Effector memory CD4-positive, alpha-beta T cell (primary cell): Measurements from ENCODE around the gene APPL1.
"Not testable (repeated sequence)": the region's sequence is repeated elsewhere in the genome, so short reads cannot be mapped to it uniquely, and the experiment has no call there.

Experiments
- DNase-seq, 3 donors: peaks; one replicate each; pipeline ENCODE4 v3.0.0-alpha.2; 2020
- H3K27ac ChIP-seq: 2 replicates; pipeline ENCODE4 v1.7.0; 2013; ENCODE audit warnings: mild to moderate bottlenecking, low read length, moderate library complexity; ENCODE audit not compliant: insufficient read depth, poor library complexity, severe bottlenecking
- H3K27me3 ChIP-seq: replicated peaks from 2 replicates; pipeline ENCODE4 v1.7.0; 2013; ENCODE audit warnings: mild to moderate bottlenecking, low read length; ENCODE audit not compliant: insufficient read depth, control insufficient read depth, poor library complexity, severe bottlenecking
- H3K36me3 ChIP-seq: 2 replicates; pipeline ENCODE4 v1.7.0; 2013; ENCODE audit warnings: mild to moderate bottlenecking, low read length, moderate library complexity; ENCODE audit not compliant: control insufficient read depth, insufficient read depth
- H3K4me1 ChIP-seq: 2 replicates; pipeline ENCODE4 v1.7.0; 2013; ENCODE audit warnings: low read length, mild to moderate bottlenecking; ENCODE audit not compliant: control insufficient read depth, insufficient read depth, poor library complexity, severe bottlenecking
- H3K4me3 ChIP-seq: 2 replicates; pipeline ENCODE4 v1.7.0; 2013; ENCODE audit warnings: low read length, low read depth, mild to moderate bottlenecking; ENCODE audit not compliant: insufficient read depth, poor library complexity, severe bottlenecking
- H3K9me3 ChIP-seq: 2 replicates; pipeline ENCODE4 v1.7.0; 2013; ENCODE audit warnings: mild to moderate bottlenecking, low read length, moderate library complexity; ENCODE audit not compliant: control insufficient read depth

The APPL1 gene

DNA sequence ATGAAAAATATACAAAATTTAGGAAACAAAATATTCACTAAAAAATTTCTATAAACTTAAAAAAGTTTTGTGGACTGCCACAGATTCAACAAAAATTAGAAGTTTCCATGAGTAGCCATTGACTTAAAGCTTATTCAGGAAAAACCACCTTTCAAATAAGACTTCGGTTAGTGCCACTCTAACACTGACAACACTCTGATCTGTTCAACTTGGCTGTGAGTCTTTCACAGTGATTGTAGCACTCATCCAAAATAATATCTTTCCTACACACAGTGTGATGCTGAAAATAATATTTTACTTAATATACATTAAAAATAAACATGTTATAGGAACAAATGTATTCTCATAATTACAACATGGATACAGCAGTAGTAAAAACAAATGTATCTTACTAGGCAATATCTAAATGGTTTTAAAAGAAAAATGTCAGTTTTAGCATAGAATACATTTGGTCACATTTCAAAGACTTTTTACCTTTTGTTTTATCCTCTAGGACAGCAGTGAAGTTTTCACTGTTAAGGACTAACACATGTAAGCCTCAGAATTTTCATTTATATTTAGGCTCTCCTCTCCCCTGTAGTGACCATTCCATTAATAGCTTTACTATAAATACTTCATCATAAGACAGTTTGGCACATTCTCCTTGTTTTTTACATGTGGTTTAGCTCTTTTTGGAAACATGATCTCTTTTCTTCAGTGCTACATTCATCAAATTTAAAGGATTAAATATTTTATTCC lies 64.8 kb downstream of the APPL1 start, which contains the start of gene ASB14:
TSS of gene ASB14 (minus strand) at position 527 of the 738 bp plus-strand sequence. CDS start 652 bp downstream, outside the sequence.
- no peak within 1 kb of the TSS for H3K27ac ChIP-seq
- H3K36me3 ChIP-seq: no peaks in the 10 kb centered on the region
- no peaks in the 10 kb centered on the region for H3K9me3 ChIP-seq
- no peaks in the 10 kb centered on the region for H3K4me1 ChIP-seq
- no peak for DNase-seq
- H3K27me3 ChIP-seq: no peaks in the 10 kb centered on the region
- H3K4me3 ChIP-seq: no peak within 1 kb of the TSS

DNA sequence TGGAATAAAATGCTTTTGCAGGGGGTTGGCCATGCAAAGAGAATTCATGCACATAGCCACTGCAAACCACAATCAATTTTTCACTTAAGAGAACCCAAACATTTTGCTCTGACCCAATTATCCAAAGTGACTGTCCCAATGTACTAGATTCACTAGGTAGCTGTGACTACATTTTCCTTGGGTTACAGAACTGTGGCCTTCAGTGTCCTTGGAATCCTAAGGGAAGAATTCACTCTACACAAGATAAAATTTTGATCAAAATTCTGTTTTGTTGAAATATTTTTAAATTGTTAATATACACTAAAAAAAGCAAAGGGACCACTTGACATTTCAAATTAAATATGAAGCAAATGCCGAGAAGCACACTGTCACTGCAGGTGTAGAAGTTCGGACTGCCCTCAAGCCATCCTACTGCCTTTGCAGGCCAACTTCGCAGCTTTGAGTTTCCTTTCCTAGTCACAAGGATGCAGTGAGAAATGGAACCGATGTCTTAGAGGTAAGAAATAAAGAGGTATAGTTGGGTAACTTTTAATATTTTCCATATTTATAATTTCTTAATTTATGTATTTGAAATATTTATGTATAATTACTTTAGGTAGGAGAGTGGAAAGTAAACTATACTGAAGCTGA lies 65.5 kb downstream of the APPL1 start:
- Histone ChIP-seq H3K4me1 (no peaks in the 10 kb centered on the region), H3K27me3 (no peaks in the 10 kb centered on the region), H3K27ac (no peak overlapping the region), H3K4me3 (no peak overlapping the region), H3K36me3 (no peaks in the 10 kb centered on the region), H3K9me3 (no peaks in the 10 kb centered on the region)
- DNase-seq: no peak

DNA sequence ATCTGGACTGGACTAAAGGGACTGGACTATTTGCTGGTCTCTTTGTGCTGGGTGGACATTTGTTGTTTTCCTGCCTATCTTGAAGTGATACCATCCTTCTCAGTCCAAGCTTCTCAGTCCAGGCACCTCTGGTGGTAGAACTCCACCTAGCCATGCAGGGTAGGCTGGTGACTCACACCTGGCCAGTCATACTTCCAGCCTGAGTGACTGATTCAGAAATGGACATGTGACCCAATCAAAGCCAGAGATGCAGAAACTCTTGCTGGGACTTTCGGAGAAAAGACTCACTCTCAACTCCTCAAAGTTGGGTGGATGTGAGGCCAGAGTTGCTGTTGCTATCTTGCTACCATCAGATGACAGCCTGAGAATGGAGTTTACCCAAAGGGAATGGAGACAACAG lies 70.5 kb downstream of the APPL1 start:
- H3K27ac ChIP-seq: no peak overlapping the region
- no peak overlapping the region for H3K4me3 ChIP-seq
- H3K9me3 ChIP-seq: no peaks in the 10 kb centered on the region
- H3K27me3 ChIP-seq: no peaks in the 10 kb centered on the region
- no peak for DNase-seq
- H3K4me1 ChIP-seq: no peaks in the 10 kb centered on the region
- H3K36me3 ChIP-seq: no peaks in the 10 kb centered on the region

DNA sequence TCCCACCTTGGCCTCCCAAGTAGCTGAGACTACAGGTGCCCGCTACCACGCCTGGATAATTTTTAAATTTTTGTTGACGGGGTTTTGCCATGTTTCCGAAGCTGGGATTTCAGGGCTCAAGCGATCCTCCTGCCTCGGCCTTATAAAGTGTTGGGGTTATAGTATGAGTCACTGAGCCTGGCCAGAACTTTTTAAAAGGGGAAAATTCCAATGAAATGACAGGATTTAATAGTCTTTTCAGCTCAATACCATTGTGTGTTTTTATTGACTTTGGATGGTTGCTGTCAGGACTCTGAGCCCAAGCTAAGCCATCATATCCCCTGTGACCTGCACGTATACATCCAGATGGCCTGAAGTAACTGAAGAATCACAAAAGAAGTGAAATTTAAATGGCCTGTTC lies 76.0 kb downstream of the APPL1 start:
- H3K4me1 ChIP-seq, DNase-seq: not testable (repeated sequence)

DNA sequence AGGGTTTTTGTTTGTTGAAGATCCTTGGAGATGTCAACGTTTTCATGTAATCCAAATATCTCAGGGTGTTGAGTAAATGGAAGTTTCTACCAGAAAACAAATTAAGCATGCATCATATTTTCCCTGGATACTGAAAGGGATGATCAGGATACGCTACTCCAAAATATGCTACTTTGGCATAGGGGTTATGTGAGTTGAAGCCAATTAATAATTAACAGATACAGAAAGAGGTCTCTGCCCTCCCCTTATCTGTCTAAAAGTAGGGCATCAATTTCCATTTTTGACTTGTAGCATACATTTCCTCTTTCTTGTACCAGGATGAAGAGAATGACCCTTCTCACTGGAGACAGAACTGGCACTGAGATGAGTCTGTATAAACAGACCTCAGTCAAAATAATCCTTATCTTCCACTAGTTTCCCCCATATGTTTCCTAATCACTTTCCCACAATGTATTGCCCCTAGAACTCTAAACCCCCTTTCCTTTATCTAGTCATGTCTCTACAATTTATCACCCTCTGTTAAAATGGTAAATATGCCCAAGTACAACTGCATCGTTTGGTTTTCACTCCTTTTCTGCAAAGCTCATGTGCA lies 82.3 kb downstream of the APPL1 start:
- no peak overlapping the region for H3K4me3 ChIP-seq
- H3K27me3 ChIP-seq: no peaks in the 10 kb centered on the region
- H3K4me1 ChIP-seq: no peaks in the 10 kb centered on the region

More for the DNA sequence above, 76.0 kb downstream of the APPL1 start:
- not testable (repeated sequence) for H3K4me3 ChIP-seq, H3K9me3 ChIP-seq, H3K27me3 ChIP-seq, H3K27ac ChIP-seq, H3K36me3 ChIP-seq

DNA sequence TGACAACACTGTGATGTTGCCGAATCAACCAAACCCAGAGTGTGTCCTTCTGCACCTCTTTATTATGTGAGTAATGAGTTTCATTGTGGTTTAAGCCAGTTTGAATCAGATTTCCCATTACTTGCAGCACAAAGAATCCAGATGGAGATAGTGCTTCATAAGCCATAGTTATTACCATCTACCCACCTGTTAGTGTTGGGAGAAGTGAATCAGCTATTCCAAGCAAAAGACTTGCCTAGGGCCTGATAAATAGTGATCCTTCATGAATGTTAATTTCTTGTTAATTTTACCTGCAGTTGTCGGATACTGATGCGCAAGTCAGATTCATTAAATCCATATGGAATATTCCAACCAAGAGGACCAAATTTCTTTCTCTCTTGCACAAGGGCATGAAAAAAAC lies 86.7 kb downstream of the APPL1 start:
- no peaks in the 10 kb centered on the region for H3K36me3 ChIP-seq
- no peaks in the 10 kb centered on the region for H3K4me1 ChIP-seq
- no peaks in the 10 kb centered on the region for H3K9me3 ChIP-seq
- H3K27me3 ChIP-seq: no peaks in the 10 kb centered on the region
- H3K4me3 ChIP-seq: no peak overlapping the region
- no peak overlapping the region for H3K27ac ChIP-seq
- DNase-seq: no peak

More for the DNA sequence above, 82.3 kb downstream of the APPL1 start:
- no peak overlapping the region for H3K27ac ChIP-seq
- no peaks in the 10 kb centered on the region for H3K36me3 ChIP-seq
- DNase-seq: no peak
- H3K9me3 ChIP-seq: no peaks in the 10 kb centered on the region
